ENCODE results near the gene IFNA2.

GRCh38 chr9:21357479-21358460 lies 27.4 kb downstream of the IFNA2 start:
- no peak for TF ChIP-seq CTCF (IDR thresholded peaks at IDR 0.05; ENCODE audit: low read depth, low read length, poor library complexity, severe bottlenecking)
- no peak for TF ChIP-seq EZH2phosphoT487 (IDR thresholded peaks at IDR 0.05; ENCODE audit: borderline replicate concordance, low read length)
